OCI-LY3 (cell line): ENCODE results near the gene RPS24.

ENCODE experiments used
- H2AFZ ChIP-seq: fragments of 200-600, 300-600 bp; shearing (Covaris generic); 2 replicates; pipeline ENCODE4 v1.6.0; 2014; ENCODE audit warnings: antibody characterized with exemption, low read depth, low read length
- H3K27ac ChIP-seq: fragments of 200-600, 300-600 bp; sonication (generic); 2 replicates; pipeline ENCODE4 v1.5.1; 2014; ENCODE audit warnings: mild to moderate bottlenecking, low read length, moderate library complexity, mixed read lengths
- H3K27me3 ChIP-seq: fragments of 200-600, 300-600 bp; sonication (generic); 2 replicates; pipeline ENCODE4 v1.6.1; 2014; ENCODE audit warnings: low read depth, low read length, mixed read lengths
- H3K36me3 ChIP-seq: fragments of 200-600, 300-600 bp; sonication (generic); replicated peaks from 2 replicates; pipeline ENCODE3; 2014; ENCODE audit warnings: low read depth, low read length, mixed read lengths
- H3K4me1 ChIP-seq: fragments of 300-600, 200-600 bp; sonication (generic); 2 replicates; pipeline ENCODE4 v1.6.1; 2014; ENCODE audit warnings: low read length, mixed read lengths
- H3K4me2 ChIP-seq: fragments of 200-600, 300-600 bp; sonication (generic); 2 replicates; pipeline ENCODE4 v1.6.1; 2014; ENCODE audit warnings: low read length, mixed read lengths
- H3K4me3 ChIP-seq: fragments of 300-600, 200-600 bp; sonication (generic); 2 replicates; pipeline ENCODE4 v1.5.1; 2014; ENCODE audit warnings: antibody characterized with exemption, mild to moderate bottlenecking, low read length, moderate library complexity
- H3K79me2 ChIP-seq: fragments of 300-600, 200-600 bp; shearing (Covaris generic); 2 replicates; pipeline ENCODE4 v1.6.1; 2014; ENCODE audit warnings: mild to moderate bottlenecking, low read length, mixed read lengths
- H3K9ac ChIP-seq: fragments of 300-600, 200-600 bp; shearing (Covaris generic); 2 replicates; pipeline ENCODE4 v1.6.0; 2014; ENCODE audit warnings: mild to moderate bottlenecking, low read length, moderate library complexity
- H3K9me3 ChIP-seq: fragments of 200-600, 300-600 bp; shearing (Covaris generic); 2 replicates; pipeline ENCODE4 v1.6.1; 2014; ENCODE audit warnings: low read length, mixed read lengths; ENCODE audit not compliant: insufficient read depth
- H4K20me1 ChIP-seq: fragments of 200-600, 300-600 bp; sonication (generic); 2 replicates; pipeline ENCODE4 v1.6.1; 2016; ENCODE audit warnings: low read length, mixed read lengths; ENCODE audit not compliant: insufficient read depth
- EZH2phosphoT487 ChIP-seq: fragments of 200-600 bp; shearing (Covaris generic); IDR thresholded peaks from 2 replicates; pipeline ENCODE4 v1.6.1; 2018; ENCODE audit warnings: antibody characterized with exemption, mixed run types, low read depth
- TF ChIP-seq, protein P1 (sequence below): fragments of 200-600, 300-600 bp; sonication (generic); IDR thresholded peaks from 2 replicates; pipeline ENCODE4 v1.5.1; 2014; ENCODE audit warnings: antibody characterized with exemption, low read length, low read depth

Gene RPS24

DNA sequence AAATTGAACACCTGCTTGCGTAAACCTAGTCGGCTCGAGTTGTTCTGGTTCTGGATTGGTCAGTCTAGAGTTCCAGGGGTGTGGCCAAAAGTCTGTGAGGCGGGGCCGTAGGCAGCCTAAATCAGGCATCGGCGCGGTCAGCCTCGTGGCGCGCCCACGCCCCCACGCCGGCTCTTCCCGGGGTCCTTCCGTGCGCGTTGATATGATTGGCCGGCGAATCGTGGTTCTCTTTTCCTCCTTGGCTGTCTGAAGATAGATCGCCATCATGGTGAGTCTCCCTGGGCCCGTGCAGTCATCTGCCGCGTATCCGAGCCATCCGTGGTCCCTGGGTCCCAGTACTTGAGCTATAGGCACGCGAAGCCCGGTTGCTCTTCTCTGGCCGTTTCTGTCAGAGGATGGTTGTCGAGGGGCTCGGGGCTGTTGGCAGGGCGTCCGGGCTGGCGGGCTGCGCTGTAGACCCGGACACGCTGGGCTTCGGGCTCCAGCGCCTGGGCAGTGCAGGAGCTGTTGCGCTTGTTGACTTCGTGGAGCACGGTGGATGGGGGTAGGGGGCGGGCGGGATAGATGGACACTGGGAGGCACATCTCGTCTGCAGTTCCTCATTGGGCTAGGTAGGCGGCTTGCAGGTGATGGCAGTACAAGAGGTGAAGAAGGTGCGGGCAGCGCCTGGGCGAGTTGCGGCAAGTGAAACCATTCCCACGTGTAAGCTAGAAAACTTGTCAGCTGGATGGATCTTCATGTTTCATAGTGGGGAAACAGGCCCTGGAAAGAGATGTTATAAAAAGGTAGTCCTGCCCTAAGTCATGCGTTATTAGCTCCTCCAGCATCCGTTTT, at the start of gene RPS24:
Gene RPS24, plus strand, starts transcription at position 227 of the 834 bp plus-strand sequence. Its CDS starts 39 bp downstream, at position 266.
- H3K4me3 ChIP-seq, result peak within 1 kb of the TSS; percentile 99
- peak within 1 kb of the TSS; percentile 51 for H3K27ac ChIP-seq
- peaks cover 41% of the 10 kb centered on the region for H4K20me1 ChIP-seq
- no peaks in the 10 kb centered on the region for H3K9me3 ChIP-seq
- peaks cover 43% of the 10 kb centered on the region for H3K36me3 ChIP-seq
- peak within 1 kb of the TSS; percentile 97 for H3K9ac ChIP-seq
- peaks cover 26% of the 10 kb centered on the region for H3K4me1 ChIP-seq
- H2AFZ ChIP-seq, result peak within 1 kb of the TSS; percentile 56; the same call in 1 of the 2 replicates
- H3K27me3 ChIP-seq, result no peaks in the 10 kb centered on the region
- H3K4me2 ChIP-seq, result peak within 1 kb of the TSS; percentile 85
- peaks cover 58% of the 10 kb centered on the region for H3K79me2 ChIP-seq
- TF ChIP-seq, protein P1, sequence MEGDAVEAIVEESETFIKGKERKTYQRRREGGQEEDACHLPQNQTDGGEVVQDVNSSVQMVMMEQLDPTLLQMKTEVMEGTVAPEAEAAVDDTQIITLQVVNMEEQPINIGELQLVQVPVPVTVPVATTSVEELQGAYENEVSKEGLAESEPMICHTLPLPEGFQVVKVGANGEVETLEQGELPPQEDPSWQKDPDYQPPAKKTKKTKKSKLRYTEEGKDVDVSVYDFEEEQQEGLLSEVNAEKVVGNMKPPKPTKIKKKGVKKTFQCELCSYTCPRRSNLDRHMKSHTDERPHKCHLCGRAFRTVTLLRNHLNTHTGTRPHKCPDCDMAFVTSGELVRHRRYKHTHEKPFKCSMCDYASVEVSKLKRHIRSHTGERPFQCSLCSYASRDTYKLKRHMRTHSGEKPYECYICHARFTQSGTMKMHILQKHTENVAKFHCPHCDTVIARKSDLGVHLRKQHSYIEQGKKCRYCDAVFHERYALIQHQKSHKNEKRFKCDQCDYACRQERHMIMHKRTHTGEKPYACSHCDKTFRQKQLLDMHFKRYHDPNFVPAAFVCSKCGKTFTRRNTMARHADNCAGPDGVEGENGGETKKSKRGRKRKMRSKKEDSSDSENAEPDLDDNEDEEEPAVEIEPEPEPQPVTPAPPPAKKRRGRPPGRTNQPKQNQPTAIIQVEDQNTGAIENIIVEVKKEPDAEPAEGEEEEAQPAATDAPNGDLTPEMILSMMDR, result no peak
- no peak for TF ChIP-seq EZH2phosphoT487

DNA sequence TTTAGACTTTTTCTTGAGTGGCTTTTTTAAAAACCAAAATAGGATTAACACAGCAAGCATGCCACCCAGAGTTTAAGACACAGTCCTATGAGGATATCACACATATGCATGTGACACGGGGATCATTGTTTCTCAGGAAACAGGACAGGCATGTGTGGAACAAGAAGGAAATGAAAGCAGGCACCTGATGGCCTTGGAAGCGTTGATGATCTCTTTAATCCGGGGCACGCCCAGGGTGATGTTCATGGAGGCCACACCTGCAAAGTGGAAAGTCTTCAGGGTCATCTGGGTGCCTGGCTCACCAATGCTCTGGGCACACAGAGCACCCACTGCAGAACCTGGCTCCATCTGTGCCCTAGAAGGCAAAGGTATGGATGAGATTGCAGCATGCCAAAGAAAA, 48.7 kb upstream of the RPS24 start:
- Histone ChIP-seq H3K4me2 (no peak overlapping the region), H3K9ac (no peak overlapping the region), H3K36me3 (peaks cover 13% of the 10 kb centered on the region), H3K4me1 (no peaks in the 10 kb centered on the region), H2AFZ (no peak overlapping the region), H4K20me1 (no peaks in the 10 kb centered on the region), H3K27me3 (no peaks in the 10 kb centered on the region), H3K9me3 (no peaks in the 10 kb centered on the region), H3K4me3 (no peak overlapping the region), H3K27ac (no peak overlapping the region), H3K79me2 (no peaks in the 10 kb centered on the region)
- TF ChIP-seq, protein P1, result no peak

DNA sequence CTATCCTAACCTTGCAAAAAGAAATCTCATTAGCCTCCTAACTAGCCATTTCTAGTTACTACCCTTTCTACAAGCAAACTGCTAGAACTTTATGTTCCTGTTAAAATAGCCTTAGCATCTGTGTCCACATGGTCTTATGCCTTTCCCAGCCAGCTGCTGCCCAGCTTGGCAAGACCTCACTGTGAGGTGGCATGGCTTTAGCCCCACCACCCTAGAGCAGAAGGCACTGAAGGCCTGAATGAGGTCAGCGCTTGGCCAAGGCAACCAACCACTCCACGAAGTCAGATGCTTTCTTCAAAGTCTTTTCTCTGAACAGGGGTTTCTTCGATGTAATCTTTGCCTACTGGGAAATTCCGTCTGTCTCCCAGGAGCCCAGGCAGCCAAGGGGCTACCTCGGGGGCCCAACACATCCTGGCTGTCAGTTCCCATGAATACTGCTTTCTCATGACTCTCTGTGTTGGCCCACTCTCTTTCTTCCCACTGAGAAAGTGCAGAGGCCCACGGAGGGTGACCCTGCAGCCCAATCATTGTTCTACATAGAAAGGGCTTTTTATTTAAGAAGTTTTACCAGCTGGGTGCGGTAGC, 45.9 kb upstream of the RPS24 start:
- no peak overlapping the region for H3K9ac ChIP-seq
- no peaks in the 10 kb centered on the region for H3K79me2 ChIP-seq
- peaks cover 7% of the 10 kb centered on the region for H3K36me3 ChIP-seq
- no peak overlapping the region for H2AFZ ChIP-seq
- H3K27me3 ChIP-seq, result no peaks in the 10 kb centered on the region
- no peak overlapping the region for H3K4me2 ChIP-seq
- H3K9me3 ChIP-seq, result no peaks in the 10 kb centered on the region
- H3K4me3 ChIP-seq, result no peak overlapping the region
- H4K20me1 ChIP-seq, result no peaks in the 10 kb centered on the region
- H3K27ac ChIP-seq, result no peak overlapping the region
- no peak for TF ChIP-seq EZH2phosphoT487
- TF ChIP-seq, protein P1, result no peak
- no peaks in the 10 kb centered on the region for H3K4me1 ChIP-seq

DNA sequence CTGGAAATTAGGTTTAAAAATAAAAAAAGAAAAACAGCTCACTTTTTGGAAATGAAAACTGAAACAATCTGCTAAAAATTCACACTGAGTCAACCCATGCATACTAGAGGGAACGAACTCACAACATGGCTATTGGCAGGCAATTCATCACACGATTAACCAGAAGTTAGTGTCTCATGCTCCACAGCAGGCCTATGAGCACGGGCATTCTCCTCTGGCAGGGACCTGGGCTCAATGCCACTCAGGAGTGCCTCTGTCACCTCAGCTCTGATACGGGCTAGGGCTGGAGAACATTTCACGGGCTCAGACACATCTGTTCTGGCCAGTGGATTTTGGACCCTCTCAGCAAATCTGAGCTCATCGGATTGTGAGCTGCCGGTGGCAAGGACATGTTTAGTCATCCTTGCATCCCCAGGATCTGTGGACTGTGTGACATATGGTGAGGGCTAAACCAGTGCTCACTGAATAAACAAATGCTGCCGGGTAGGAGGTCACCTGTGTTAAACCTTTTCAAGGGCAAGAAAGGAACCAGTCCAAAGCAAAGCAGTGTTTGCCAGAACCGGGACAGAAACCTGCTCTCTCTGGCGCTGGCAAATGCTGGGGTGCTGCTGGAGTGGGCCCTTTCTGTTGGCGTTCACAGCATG, 44.5 kb upstream of the RPS24 start:
- no peak for TF ChIP-seq EZH2phosphoT487
- TF ChIP-seq, protein P1, result no peak
- H3K4me1 ChIP-seq, result no peaks in the 10 kb centered on the region
- H3K79me2 ChIP-seq, result no peaks in the 10 kb centered on the region
- H4K20me1 ChIP-seq, result no peaks in the 10 kb centered on the region
- H3K27ac ChIP-seq, result no peak overlapping the region
- peaks cover 13% of the 10 kb centered on the region for H3K36me3 ChIP-seq
- H3K27me3 ChIP-seq, result no peaks in the 10 kb centered on the region
- H3K4me2 ChIP-seq, result no peak overlapping the region
- no peaks in the 10 kb centered on the region for H3K9me3 ChIP-seq
- H3K4me3 ChIP-seq, result no peak overlapping the region
- H2AFZ ChIP-seq, result no peak overlapping the region
- H3K9ac ChIP-seq, result no peak overlapping the region
